ENCODE measurements around the gene TEX29.

Gene TEX29

DNA sequence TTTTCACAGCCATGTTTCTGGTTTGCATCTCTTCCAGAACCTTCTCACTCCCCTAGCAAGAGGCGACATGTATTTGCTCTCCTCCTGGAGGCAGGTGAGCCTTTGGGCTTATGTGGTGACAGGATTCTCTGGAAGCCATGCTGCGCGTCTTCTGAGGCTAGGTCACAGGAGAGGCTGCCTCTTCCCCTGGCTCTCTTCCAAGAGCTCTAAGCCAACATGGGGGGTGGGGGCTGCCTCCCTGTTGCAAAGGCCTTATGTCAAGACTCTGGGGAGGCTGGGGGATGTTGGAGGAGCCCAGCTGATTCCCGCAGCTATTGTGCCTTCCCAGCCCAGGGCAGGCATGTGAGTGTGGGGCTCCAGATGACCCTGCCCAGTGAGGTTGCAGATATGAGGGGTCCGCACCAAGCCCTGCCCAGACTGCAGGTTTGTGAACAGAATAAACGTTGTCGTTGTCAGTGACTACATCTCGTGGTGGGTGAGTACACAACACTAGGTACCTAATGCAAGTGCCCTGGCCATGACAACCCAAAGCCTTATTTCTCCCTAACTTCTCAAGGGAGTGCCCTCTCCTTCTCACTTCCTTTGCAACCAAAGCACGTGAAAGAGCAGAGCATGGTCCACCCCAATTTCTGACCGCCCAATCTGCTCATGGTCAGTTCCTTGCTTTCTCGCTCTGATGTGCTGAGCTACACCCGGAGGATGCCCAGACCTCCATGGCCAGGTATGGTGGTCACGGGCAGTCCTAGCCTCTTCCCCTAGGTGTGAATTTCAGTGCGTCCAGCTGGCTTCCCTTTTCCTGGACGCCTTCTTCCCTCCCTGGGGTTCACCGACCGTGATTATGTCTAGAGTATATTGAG, 44.9 kb downstream of the TEX29 start:
- TF ChIP-seq CTCF (IDR thresholded peaks at IDR 0.05; ENCODE audit: low read depth, low read length) = no peak
- peaks cover 98% of the 10 kb centered on the region for H3K27me3 ChIP-seq (ENCODE audit: insufficient read depth, low read depth, severe bottlenecking)

DNA sequence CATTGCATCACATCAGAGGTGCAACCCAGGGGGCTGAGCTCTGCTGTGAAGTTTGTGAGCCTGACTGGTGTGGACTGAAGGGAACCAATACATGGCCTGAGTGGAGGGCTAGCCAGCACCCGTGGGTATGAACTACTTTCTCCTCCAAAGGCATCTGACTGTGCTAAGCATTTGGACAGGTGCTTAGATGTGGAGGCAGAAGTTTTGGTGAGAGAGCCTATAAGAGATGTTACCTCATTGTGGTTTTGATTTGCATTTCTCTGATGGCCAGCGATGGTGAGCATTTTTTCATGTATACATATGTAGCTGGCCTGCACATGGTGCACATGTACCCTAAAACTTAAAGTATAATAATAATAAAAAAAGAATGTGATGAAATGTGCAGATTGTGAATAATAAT, 46.9 kb downstream of the TEX29 start:
- TF ChIP-seq CTCF (IDR thresholded peaks at IDR 0.05; ENCODE audit: low read depth, low read length) = no peak
- Histone ChIP-seq H3K27me3 (ENCODE audit: insufficient read depth, low read depth, severe bottlenecking) (peaks cover 98% of the 10 kb centered on the region), H3K36me3 (no peaks in the 10 kb centered on the region), H3K9me3 (ENCODE audit: severe bottlenecking) (peaks cover 13% of the 10 kb centered on the region), H3K27ac (no peak overlapping the region), H3K4me3 (ENCODE audit: low read depth, low read length) (no peak overlapping the region)
- DNase-seq = no peak

More for the DNA sequence above, 44.9 kb downstream of the TEX29 start:
- peaks cover 11% of the 10 kb centered on the region for H3K9me3 ChIP-seq (ENCODE audit: severe bottlenecking)
- DNase-seq = no peak
- H3K36me3 ChIP-seq = no peaks in the 10 kb centered on the region
- H3K27ac ChIP-seq = no peak overlapping the region
- H3K4me3 ChIP-seq (ENCODE audit: low read depth, low read length) = no peak overlapping the region

GRCh38 chr13:111368091-111368490, 47.6 kb downstream of the TEX29 start:
- H3K27me3 ChIP-seq (ENCODE audit: insufficient read depth, low read depth, severe bottlenecking) = peaks cover 98% of the 10 kb centered on the region
- H3K4me3 ChIP-seq (ENCODE audit: low read depth, low read length) = no peak overlapping the region
- peaks cover 18% of the 10 kb centered on the region for H3K9me3 ChIP-seq (ENCODE audit: severe bottlenecking)
- TF ChIP-seq CTCF (IDR thresholded peaks at IDR 0.05; ENCODE audit: low read depth, low read length) = no peak
- no peak for DNase-seq
- no peak overlapping the region for H3K27ac ChIP-seq
- H3K36me3 ChIP-seq = no peaks in the 10 kb centered on the region

DNA sequence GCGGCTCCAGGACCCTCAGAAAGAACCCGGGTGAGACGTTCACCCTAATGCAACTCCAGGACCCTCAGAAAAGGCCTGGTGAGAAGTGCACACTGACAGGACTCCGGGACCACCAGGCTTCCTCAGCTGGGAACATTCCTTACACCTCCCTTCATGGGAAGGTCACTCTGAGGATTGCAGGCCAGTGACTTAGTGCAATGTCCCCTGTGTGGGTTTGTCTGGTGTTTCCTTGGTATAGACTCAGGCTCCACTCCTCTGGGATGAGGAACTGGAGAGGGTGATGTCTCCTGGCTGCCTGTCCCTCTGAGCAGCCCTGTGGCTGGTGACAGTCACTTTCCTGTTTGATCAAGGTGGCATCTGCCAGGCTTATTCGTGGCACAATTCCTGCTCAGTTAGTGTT, 49.7 kb downstream of the TEX29 start:
- H3K4me3 ChIP-seq (ENCODE audit: low read depth, low read length) = no peak overlapping the region
- no peaks in the 10 kb centered on the region for H3K36me3 ChIP-seq
- H3K27me3 ChIP-seq (ENCODE audit: insufficient read depth, low read depth, severe bottlenecking) = peaks cover 100% of the 10 kb centered on the region
- TF ChIP-seq CTCF (IDR thresholded peaks at IDR 0.05; ENCODE audit: low read depth, low read length) = no peak
- H3K9me3 ChIP-seq (ENCODE audit: severe bottlenecking) = peaks cover 19% of the 10 kb centered on the region
- H3K27ac ChIP-seq = no peak overlapping the region
- no peak for DNase-seq

DNA sequence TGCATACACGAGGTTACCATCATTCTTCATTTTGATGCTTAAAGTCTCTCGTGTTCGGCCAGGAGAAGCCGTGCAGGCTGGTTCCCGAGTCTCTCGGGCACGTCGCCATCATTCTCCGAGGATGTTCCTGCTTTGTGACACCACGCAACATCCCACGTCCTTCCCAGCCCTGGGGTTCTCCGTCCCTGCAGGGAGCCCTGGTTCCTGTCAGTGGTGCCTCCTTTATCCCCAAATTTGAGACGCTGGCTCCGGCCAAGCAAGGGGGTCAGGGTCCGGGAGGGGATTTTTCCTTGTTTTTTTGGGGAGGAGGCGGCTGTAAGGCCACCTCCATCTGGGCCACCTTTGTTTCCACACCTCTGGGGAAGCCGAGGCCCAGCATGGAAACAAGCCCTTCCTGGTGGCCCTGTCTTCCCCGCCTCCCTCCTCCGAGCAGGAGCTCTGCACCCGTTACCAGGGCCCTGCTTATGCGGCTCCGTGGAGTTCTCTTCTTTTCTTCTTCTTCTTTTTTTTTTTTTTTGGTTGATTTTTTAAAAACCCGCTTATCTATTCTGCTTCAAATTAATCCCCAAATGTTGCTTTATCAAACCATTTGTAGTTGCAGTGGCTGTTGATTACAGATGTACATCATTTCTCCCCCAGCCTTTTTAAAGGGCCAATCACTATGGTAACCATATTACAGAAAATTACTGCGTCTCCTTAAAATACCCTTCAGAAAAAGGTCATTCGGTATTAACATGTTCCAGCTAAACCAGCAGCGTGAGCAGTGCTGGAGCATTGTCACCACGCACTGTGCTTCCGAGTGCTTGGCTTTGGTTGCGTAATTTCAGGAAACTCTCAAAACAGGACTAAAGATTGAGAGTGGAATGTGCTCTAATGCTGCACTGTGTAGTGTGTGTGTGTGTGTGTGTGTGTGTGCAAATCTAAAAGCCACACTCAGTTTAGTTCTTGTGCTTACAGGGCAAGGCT, 50.4 kb downstream of the TEX29 start:
- no peak for DNase-seq
- H3K4me3 ChIP-seq (ENCODE audit: low read depth, low read length) = no peak overlapping the region
- H3K27ac ChIP-seq = no peak overlapping the region
- H3K36me3 ChIP-seq = no peaks in the 10 kb centered on the region
- H3K9me3 ChIP-seq (ENCODE audit: severe bottlenecking) = peaks cover 19% of the 10 kb centered on the region
- TF ChIP-seq CTCF (IDR thresholded peaks at IDR 0.05; ENCODE audit: low read depth, low read length) = no peak
- peaks cover 100% of the 10 kb centered on the region for H3K27me3 ChIP-seq (ENCODE audit: insufficient read depth, low read depth, severe bottlenecking)
